Endometrial microvascular endothelial cells (primary cell): Measurements from ENCODE around the gene ENKD1. TPM values are rescaled to one million over a fixed set of nuclear protein-coding genes. Genes with fewer than 3 reads are reported as not detected.

Source experiments
- in situ Hi-C: cut with HindIII; loops from 2 replicates; pipeline ENCODE4 v1.10.0; 2017; ENCODE audit warnings: low sequenced_read_pairs, low pct_unique_long_range_greater_than_20kb; ENCODE audit errors: inconsistent ontology term
- total RNA-seq: library from RNA; depleted of rRNA; stranded (reverse); fragments of >200 nt; gene quantifications from one replicate; pipeline ENCODE4 v1.2.3, GENCODE V29; 2015; ENCODE audit errors: inconsistent ontology term

Gene ENKD1, protein sequence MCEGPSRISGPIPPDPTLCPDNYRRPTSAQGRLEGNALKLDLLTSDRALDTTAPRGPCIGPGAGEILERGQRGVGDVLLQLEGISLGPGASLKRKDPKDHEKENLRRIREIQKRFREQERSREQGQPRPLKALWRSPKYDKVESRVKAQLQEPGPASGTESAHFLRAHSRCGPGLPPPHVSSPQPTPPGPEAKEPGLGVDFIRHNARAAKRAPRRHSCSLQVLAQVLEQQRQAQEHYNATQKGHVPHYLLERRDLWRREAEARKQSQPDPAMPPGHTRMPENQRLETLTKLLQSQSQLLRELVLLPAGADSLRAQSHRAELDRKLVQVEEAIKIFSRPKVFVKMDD
- 18.1 TPM for total RNA-seq

- in situ Hi-C loops, result no loop called here
Observed at GRCh38 chr16:67666559-67667452, at the start of gene ENKD1, which contains the start of gene C16orf86. TSS of gene ENKD1 (minus strand) at chr16:67666750. CDS start at chr16:67666442, 308 bp downstream. TSS of gene C16orf86 (plus strand) at chr16:67666814. CDS start at chr16:67666971, 157 bp downstream.

GRCh38 chr16:67716097-67716496 lies 49.5 kb upstream of the ENKD1 start:
- in situ Hi-C loops, result no loop called here

GRCh38 chr16:67714522-67714921 lies 48.0 kb upstream of the ENKD1 start:
- in situ Hi-C loops, result no loop called here

DNA sequence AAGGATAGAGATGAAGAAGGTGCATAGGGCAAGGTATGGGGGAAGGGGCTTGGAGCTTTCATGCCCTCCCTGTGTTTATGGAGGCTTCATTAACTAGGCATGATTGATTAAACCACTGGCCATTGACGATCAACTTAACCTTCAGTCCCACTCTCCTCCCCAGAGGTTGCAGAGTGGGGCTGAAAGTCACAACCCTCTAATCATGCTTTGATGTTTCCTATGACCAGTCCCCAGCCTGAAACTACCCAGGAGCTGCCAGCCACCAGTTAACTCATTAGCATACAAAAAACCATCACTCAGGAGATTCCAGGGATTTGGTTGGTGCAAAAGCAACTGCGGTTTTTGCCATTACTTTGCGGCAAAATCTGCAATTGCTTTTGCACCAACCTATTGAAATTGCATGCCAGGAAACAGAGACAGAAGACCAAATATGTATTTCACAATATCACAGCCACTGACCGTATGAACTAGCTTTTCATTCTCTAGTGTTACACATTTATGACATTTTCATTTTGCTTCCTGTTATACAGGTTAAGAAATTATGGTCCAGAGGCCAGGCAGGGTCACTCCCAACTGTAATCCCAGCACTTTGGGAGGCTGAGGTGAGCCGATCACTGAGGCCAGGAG lies 47.2 kb upstream of the ENKD1 start:
- in situ Hi-C loops, result no loop called here

GRCh38 chr16:67710607-67711006 lies 44.1 kb upstream of the ENKD1 start:
- in situ Hi-C loops, result no loop called here

GRCh38 chr16:67709050-67709449 lies 42.5 kb upstream of the ENKD1 start:
- in situ Hi-C loops, result no loop called here

- in situ Hi-C loops, result no loop called here
Observed at GRCh38 chr16:67708368-67708771, 41.8 kb upstream of the ENKD1 start.

DNA sequence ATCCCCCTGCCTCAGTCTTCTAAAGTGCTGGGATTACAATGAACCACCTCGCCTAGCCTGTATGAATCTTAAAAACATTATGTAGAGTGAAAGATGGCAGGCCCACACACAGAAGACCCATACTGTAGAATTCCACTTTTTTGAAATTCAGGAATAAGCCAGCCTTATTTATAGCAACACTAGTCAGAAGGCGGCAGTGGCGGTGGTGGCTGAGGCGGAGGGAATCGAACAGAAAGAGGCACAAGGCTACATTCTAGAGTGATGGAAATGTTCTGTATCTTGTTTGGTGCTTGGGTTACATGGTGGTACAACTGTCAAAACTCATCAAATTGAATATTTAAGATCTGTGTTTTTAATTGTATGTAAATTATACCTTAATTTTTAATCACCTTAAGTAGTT lies 41.2 kb upstream of the ENKD1 start:
- in situ Hi-C loops, result no loop called here

DNA sequence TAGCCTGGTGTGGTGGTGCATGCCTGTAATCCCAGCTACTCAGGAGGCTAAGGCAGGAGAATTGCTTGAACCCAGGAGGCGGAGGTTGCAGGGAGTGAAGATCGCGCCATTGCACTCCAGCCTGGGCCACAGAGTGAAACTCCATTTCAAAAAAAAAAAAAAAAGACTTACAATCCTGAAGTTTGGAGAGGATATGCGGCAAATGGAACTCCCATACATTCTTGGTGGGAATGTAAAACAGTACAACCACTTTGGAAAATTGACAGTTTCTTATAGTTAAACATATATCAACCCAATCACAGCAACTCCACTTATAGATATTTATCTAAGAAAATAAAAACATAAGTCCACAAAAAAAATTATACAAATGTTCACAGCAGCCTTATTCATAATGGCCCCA lies 40.7 kb upstream of the ENKD1 start:
- in situ Hi-C loops, result no loop called here

DNA sequence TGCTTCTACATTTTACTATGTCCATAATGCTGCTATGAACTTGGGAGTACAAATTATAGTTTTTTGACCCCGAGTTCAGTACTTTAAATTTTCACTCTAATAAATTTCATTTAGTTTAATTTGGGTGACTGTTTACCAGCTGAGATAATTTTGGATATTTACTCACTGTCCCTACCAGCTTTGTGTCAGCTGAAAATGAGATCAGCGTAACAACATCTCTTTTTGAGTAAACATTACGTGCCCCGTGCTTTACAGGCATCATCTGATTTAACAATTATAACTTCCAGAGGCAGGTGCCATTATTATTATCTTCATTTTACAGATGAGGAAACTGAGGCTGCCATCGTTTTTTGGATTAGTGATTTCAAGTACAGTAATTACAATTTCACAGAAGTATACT lies 37.6 kb upstream of the ENKD1 start:
- in situ Hi-C loops, result no loop called here

DNA sequence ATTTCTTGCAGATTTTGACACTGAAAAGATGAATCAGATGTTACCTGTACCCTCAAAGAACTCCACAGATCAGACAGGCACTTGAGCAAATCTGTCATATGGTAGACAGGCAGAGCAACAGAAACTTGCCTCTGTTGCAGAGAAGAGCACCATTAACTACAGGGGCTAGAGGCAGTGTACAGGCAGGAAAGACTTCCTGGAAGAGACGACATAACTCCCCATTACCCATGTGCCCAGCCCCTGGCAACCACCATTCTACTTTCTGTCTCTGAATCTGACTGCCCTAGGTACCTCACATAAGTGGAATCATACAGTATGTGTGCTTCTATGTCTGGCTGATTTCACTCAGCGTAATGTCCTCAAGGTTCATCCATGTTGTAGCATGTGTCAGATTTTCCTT lies 37.1 kb upstream of the ENKD1 start:
- in situ Hi-C loops, result no loop called here

- in situ Hi-C loops, result no loop called here
Observed at GRCh38 chr16:67702130-67702529, 35.6 kb upstream of the ENKD1 start.

GRCh38 chr16:67701420-67701819 lies 34.9 kb upstream of the ENKD1 start:
- in situ Hi-C loops, result no loop called here

DNA sequence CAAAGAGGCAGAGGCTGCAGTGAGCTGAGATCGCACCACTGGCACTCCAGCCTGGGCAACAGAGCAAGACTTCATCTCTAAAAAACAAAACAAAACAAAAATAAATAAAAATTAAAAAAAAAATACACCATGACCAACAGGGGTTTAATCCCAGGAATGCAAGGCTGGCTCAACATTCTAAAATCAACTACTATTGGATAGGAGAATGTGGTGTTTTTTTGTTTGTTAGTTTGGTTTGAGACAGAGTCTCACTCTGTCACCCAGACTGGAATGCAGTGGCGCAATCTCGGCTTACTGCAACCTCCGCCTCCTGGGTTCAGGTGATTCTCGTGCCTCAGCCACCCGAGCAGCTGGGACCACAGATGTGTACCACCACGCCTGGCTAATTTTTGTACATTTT lies 32.7 kb upstream of the ENKD1 start:
- in situ Hi-C loops, result loop anchor here (25.0 kb wide), 1 partner anchor 113 kb away; the partner anchor contains the start of genes RANBP10 and TSNAXIP1

- in situ Hi-C loops, result loop anchor here (25.0 kb wide), 1 partner anchor 115 kb away; the partner anchor contains the start of genes RANBP10 and TSNAXIP1
Observed at GRCh38 chr16:67697422-67698185, 31.1 kb upstream of the ENKD1 start.

DNA sequence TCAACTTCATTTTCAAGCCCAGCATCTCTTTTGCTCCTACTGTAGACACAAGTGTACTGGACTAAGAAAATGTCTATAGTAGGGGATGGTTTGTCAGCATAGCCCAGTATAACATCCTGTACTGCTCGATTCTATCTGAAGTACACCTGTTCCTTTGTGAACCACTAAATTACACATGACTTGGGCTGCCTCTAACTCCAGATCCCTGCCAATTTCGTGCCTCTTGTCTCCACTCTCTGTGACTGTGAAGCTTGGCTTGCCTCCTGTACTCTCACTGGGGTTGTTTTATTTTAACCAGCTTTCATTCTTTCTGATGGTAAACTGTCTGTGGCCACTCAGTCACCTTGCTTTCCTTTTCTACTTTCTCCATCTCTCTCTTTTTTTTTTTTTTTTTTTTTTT lies 28.1 kb upstream of the ENKD1 start:
- in situ Hi-C loops, result loop anchor here (25.0 kb wide), 1 partner anchor 118 kb away; the partner anchor contains the start of genes RANBP10 and TSNAXIP1

DNA sequence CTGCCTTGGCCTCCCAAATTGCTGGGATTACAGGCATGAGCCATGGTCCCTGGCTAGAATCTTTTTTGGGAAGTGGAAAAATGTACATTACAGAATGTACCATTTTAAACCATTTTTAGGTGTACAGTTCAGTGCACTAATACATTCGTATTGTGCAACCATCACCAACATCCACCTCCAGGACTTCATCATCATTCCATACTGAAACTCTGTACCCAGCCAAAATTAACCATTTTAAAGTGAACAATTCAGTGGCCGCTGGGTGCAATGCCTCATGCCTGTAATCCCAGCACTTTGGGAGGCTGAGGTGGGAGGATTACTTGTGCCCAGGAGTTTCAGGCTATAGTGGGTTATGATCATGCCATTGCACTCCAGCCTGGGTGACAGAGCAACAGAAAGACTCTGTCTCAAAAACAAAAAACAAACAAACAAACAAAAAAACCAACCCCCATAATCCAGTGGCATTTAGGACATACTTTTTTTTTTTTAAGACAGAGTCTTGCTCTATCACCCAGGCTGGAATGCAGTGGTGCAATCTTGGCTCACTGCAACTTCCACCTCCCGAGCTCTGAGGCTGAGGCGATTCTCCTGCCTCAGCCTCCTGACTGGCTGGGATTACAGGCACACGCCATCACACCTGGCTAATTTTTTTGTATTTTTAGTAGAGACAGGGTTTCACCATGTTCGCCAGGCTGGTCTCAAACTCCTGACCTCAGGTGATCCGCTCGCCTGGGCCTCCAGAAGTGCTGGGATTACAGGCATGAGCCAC lies 27.2 kb upstream of the ENKD1 start:
- in situ Hi-C loops, result loop anchor here (25.0 kb wide), 1 partner anchor 119 kb away; the partner anchor contains the start of genes RANBP10 and TSNAXIP1
